Activated CD4-positive, alpha-beta T cell treated with anti-CD3 and anti-CD28 coated beads for 36 hours (primary cell): ENCODE data around the gene TPM1. TPM values are rescaled to one million over a fixed set of nuclear protein-coding genes. Genes with fewer than 3 reads are reported as not detected.
A peak's percentile ranks its signal among the peaks of the same experiment; 100 is the strongest.

ENCODE experiments used
- ATAC-seq: fragments of 200-7000 bp; cut with Tn5 transposase; one replicate; pipeline ENCODE4 v1.10.0; 2021; ENCODE audit warnings: mild to moderate bottlenecking, moderate library complexity
- CTCF ChIA-PET: fragments of 350-600 bp; sonication (Branson Sonifier 250); formaldehyde crosslinking; loops from one replicate; lab custom pipeline; 2021; ENCODE audit warnings: antibody characterized with exemption; lab: Charles Lee
- POLR2A ChIA-PET: fragments of 350-600 bp; sonication (Branson Sonifier 250); formaldehyde crosslinking; loops from one replicate; lab custom pipeline; 2021; ENCODE audit warnings: antibody characterized with exemption, inconsistent platforms; lab: Charles Lee
- DNase-seq: peaks from one replicate; pipeline ENCODE4 v3.0.0-alpha.2; 2020
- H3K27ac Mint-ChIP-seq: one replicate; pipeline ENCODE4 v1.8.0; 2021; ENCODE audit warnings: mixed read lengths
- H3K27me3 Mint-ChIP-seq: one replicate; pipeline ENCODE4 v1.8.0; 2021; ENCODE audit warnings: mixed read lengths
- H3K36me3 Mint-ChIP-seq: one replicate; pipeline ENCODE4 v1.8.0; 2021; ENCODE audit warnings: low read depth, mixed read lengths
- H3K4me1 Mint-ChIP-seq: one replicate; pipeline ENCODE4 v1.8.0; 2021; ENCODE audit warnings: mixed read lengths
- H3K4me3 Mint-ChIP-seq: one replicate; pipeline ENCODE4 v1.8.0; 2021; ENCODE audit warnings: mild to moderate bottlenecking, moderate library complexity, mixed read lengths
- H3K9me3 Mint-ChIP-seq: one replicate; pipeline ENCODE4 v1.8.0; 2021; ENCODE audit warnings: low read depth, mixed read lengths
- intact Hi-C, 2 experiments: fragments of 100-400 bp; cut with DNase I in 1 of 2; cut with micrococcal nuclease in 1 of 2; formaldehyde crosslinking; loops; one replicate each; pipeline versions ENCODE4 v1.14.2 to v1.15.1; 2022 to 2024; cut with DNase I, micrococcal nuclease
- total RNA-seq, 2 experiments: library from RNA; stranded (reverse); gene quantifications; one replicate each; pipeline ENCODE4 v1.2.3, GENCODE V29; 2021

Gene TPM1
- total RNA-seq, 2 experiments from 2014 or later: 7.6 to 8.9 TPM

GRCh38 chr15:63048776-63049665 is 6.5 kb downstream of the TPM1 start:
- H3K4me3 Mint-ChIP-seq: peak overlapping the region; percentile 84
- ATAC-seq (peak; percentile 42), DNase-seq (peak; percentile 68)
- ChIA-PET POLR2A (no interaction called here), CTCF (interaction anchor here (0.6 to 4.2 kb wide), 26 partner anchors 8 to 505 kb away, joined by 3 to 61 read pairs (median 4); partner anchors contain the start of gene RPS27L)
- peaks cover 32% of the 10 kb centered on the region for H3K27me3 Mint-ChIP-seq
- peak overlapping the region; percentile 74 for H3K27ac Mint-ChIP-seq
- no peaks in the 10 kb centered on the region for H3K9me3 Mint-ChIP-seq
- intact Hi-C loops: loop anchor here (1.0 to 10.0 kb wide), 11 partner anchors 44 to 987 kb away; partner anchors contain the start of genes LACTB (in 2 of the 2), APH1B (in 1 of the 2), RAB8B (in 1 of the 2) and TLN2 (in 1 of the 2)
- H3K4me1 Mint-ChIP-seq: peaks cover 16% of the 10 kb centered on the region
- H3K36me3 Mint-ChIP-seq: no peaks in the 10 kb centered on the region

DNA sequence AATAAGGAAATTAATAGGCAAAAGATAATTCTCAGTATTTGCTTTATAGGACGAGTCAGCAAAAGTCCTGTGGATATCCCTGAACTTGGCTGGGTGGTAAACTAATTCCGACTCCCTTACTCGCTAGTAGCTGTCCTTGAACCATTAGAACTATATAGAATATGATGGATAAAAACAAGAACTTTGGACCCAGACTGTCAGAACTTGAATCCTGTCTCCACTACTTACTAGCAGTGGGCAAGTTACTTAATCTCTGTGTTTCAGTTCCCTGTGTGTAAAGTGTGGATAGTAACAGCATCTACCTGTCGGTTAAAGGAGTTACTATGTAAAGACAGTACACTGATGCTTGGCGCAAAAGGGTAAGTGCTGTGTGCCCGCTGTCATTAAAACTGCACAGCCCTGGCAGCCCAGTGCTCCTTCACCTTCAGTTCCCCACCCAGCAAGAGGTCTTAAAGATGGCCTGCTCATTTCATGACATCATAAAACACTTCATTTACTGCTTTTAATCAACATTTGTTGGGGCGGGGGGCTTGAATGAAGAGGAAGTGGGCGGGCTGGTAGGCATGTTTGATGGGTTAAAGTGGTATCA is 7.3 kb downstream of the TPM1 start:
- DNase-seq (no peak), ATAC-seq (no peak)
- intact Hi-C loops: loop anchor here (2.0 to 10.0 kb wide), 5 partner anchors 71 to 988 kb away; partner anchors contain the start of genes LACTB (in 1 of the 2) and VPS13C (in 1 of the 2)
- no peak overlapping the region for H3K27ac Mint-ChIP-seq
- CTCF ChIA-PET: interaction anchor here (1.5 to 4.2 kb wide), 3 partner anchors 11 to 182 kb away, joined by 3 to 61 read pairs (median 16); no protein-coding TSS in a partner anchor
- peaks cover 24% of the 10 kb centered on the region for H3K27me3 Mint-ChIP-seq
- POLR2A ChIA-PET: no interaction called here
- no peaks in the 10 kb centered on the region for H3K9me3 Mint-ChIP-seq
- H3K36me3 Mint-ChIP-seq: no peaks in the 10 kb centered on the region
- H3K4me1 Mint-ChIP-seq: peaks cover 19% of the 10 kb centered on the region
- no peak overlapping the region for H3K4me3 Mint-ChIP-seq

DNA sequence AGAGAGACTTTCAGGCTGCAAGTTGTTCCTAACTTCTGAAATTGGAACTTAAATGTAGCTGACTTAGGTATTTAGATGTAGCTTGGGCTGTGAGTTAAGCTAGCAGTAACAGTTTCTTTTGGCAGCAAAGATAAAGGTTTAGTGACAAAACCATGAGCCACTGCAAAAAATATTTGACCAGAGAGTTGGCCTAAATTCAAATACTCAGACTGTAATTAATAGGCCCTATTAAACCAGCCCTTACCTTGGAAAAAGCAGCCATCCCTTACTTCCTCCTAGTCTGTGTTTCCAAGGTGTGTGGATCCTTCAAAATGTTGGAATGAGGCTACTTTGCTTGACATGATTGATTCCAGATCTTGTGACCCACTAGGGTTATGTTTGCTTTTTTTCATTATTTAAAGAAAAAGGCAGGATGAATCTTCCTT is 8.2 kb downstream of the TPM1 start:
- ATAC-seq (no peak), DNase-seq (no peak)
- intact Hi-C loops: no loop called here
- POLR2A ChIA-PET: no interaction called here
- H3K36me3 Mint-ChIP-seq: no peaks in the 10 kb centered on the region
- no peak overlapping the region for H3K27ac Mint-ChIP-seq
- no peak overlapping the region for H3K4me3 Mint-ChIP-seq
- peaks cover 15% of the 10 kb centered on the region for H3K27me3 Mint-ChIP-seq
- CTCF ChIA-PET: interaction anchor here (0.7 to 1.5 kb wide), 2 partner anchors 11 to 52 kb away, joined by 3 read pairs; no protein-coding TSS in a partner anchor
- peaks cover 19% of the 10 kb centered on the region for H3K4me1 Mint-ChIP-seq
- no peaks in the 10 kb centered on the region for H3K9me3 Mint-ChIP-seq

DNA sequence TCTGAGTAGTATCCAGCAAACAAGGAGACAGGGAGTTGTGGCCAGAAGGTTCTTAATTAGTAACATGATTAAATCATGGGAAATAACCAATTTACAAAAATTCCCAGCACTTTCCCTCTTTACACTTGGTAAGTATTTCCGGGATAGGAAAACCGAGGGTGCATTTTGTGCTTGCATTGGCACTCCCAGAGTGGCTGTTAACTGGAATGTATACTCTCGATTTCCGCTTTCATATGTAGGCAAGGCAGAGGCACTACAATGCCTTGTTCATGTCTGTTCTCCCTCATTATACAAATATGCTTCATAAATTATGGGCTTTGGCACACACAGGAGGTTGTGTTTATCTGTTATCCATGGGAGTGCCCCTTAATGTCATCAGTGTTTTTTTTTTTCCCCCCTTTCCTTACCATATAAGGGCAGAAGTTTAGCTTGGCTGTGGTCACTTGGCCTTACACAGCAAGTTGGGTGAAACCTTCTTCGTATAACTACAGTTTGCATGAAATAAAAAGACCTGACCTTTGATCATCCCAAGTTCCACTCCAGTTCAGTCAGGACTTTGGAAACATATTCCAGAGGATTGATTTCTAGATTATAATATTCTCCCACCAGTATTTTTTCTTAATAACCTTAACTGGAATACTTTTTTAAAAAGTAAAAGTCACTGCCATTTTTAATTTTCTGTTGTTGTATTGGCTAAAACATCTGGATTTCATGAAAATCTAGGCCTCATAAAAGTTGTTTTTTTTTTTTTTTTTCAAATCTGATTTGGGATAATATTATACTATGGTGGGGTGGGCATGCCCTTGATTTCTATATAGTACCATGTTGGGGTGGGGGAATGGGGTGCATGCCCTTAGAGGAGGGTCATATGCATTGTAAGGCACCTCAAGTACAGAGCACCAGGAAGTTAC is 8.9 kb downstream of the TPM1 start:
- H3K27ac Mint-ChIP-seq: no peak overlapping the region
- no peak overlapping the region for H3K4me3 Mint-ChIP-seq
- ATAC-seq: no peak
- ChIA-PET CTCF (interaction anchor here (0.7 to 1.5 kb wide), 2 partner anchors 12 to 51 kb away, joined by 3 read pairs; no protein-coding TSS in a partner anchor), POLR2A (no interaction called here)
- H3K9me3 Mint-ChIP-seq: no peaks in the 10 kb centered on the region
- intact Hi-C loops: no loop called here
- H3K36me3 Mint-ChIP-seq: no peaks in the 10 kb centered on the region
- H3K27me3 Mint-ChIP-seq: peaks cover 10% of the 10 kb centered on the region
- H3K4me1 Mint-ChIP-seq: peaks cover 19% of the 10 kb centered on the region
- DNase-seq: no peak

DNA sequence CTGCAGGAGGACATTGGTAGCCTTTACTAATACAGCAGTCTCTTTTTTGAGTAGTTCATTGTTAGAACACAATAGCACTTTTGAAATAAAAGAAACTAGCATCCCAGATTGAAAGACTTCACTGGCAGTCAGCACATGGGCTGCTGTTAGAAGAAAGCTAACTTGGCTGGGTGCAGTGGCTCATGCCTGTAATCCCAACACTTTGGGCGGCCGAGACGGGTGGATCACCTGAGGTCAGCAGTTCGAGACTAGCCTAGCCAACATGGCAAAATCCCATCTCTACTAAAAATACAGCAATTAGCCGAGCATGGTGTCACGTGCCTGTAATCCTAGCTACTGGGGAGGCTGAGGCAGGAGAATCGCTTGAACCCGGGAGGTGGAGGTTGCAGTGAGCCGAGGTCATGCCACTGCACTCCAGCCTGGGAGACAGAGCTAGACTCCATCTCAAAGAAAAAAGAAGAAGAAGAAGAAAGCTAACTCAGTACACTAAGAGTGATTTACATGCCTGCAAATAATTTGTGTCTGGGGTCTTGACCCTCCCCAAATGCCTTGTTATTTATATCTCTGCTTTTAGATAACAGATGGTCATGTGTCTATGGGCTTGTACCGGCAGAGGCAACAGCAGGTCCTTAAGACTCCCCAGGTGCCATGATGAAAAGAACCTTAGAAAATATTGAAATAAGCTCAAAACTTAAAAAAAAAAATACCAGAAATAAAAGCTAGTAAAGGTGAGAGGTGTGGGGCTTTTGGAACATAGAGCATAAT is 9.7 kb downstream of the TPM1 start:
- CTCF ChIA-PET: interaction anchor here (0.6 to 1.0 kb wide), 3 partner anchors 57 to 139 kb away, joined by 3 to 4 read pairs (median 3); no protein-coding TSS in a partner anchor
- H3K4me1 Mint-ChIP-seq: peaks cover 19% of the 10 kb centered on the region
- POLR2A ChIA-PET: no interaction called here
- H3K27ac Mint-ChIP-seq: no peak overlapping the region
- ATAC-seq (no peak), DNase-seq (no peak)
- peaks cover 3% of the 10 kb centered on the region for H3K36me3 Mint-ChIP-seq
- intact Hi-C loops: no loop called here
- H3K4me3 Mint-ChIP-seq: no peak overlapping the region
- no peaks in the 10 kb centered on the region for H3K9me3 Mint-ChIP-seq
- peaks cover 2% of the 10 kb centered on the region for H3K27me3 Mint-ChIP-seq

DNA sequence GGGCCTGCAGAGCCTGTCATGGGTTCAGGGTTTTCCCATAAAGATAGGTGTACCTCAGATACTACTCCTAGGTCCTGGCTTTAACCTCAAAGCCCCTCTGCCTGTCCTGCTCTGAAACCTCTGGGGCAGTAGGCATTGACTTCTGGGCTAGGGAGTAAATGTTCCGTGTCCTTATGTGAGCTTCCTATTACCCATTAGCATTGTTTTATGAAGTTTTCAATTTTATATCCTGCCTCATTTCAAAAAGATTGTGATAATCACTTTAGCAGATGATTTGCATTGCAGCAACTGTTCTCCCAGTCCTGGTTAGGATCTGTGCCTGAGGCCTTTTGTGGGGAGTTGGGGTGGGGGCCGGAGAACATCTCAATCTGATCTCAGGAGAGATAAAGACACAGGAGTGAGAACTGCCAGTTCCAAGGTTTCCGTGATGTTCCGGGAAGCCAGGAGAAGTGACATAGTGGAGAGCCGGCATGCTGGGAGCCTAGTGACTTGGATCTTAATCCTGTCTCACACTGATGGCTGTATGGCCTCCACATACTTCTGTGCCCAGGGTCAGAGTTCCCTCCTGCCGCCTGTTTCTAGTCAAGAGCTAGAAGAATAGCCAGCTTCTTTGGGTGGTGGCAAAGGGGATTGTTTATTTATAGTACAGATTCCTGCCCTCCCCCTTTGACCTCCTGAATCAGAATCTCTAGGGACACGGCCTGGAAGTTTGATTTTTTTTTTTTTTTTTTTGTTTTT is 10.6 kb downstream of the TPM1 start:
- peaks cover 13% of the 10 kb centered on the region for H3K4me1 Mint-ChIP-seq

DNA sequence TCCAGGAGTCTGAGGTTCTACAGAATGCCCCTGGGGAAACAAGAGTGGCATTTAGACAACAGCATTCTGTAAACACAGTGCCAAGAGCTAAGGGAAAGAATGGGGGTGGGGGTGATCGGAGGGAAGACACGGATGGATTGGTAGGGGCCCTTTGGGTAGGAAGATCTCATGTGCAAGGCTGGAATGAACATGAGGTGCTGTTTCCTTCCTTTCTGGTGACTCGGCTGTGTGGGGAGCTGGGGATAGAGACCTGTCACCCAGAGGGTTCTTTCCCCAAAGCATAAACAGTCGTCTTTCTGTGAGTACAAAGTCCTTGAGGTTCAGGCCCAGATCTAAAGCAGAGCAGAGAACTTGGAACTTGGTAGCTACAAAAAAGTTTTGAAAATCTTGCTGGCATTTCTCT is 11.7 kb downstream of the TPM1 start:
- intact Hi-C loops: no loop called here
- H3K4me1 Mint-ChIP-seq: peaks cover 11% of the 10 kb centered on the region
- ChIA-PET POLR2A (no interaction called here), CTCF (interaction anchor here (0.9 kb wide), 1 partner anchor 40 kb away, joined by 3 read pairs; no protein-coding TSS in a partner anchor)
- ATAC-seq (no peak), DNase-seq (no peak)
- H3K36me3 Mint-ChIP-seq: peaks cover 6% of the 10 kb centered on the region
- no peaks in the 10 kb centered on the region for H3K27me3 Mint-ChIP-seq
- no peak overlapping the region for H3K27ac Mint-ChIP-seq
- no peak overlapping the region for H3K4me3 Mint-ChIP-seq
- H3K9me3 Mint-ChIP-seq: no peaks in the 10 kb centered on the region

More for the DNA sequence above, 10.6 kb downstream of the TPM1 start:
- DNase-seq: no peak
- Mint-ChIP-seq H3K9me3 (no peaks in the 10 kb centered on the region), H3K27ac (no peak overlapping the region), H3K36me3 (peaks cover 6% of the 10 kb centered on the region), H3K27me3 (no peaks in the 10 kb centered on the region), H3K4me3 (no peak overlapping the region)
- no peak for ATAC-seq
- intact Hi-C loops: no loop called here
- ChIA-PET POLR2A (no interaction called here), CTCF (interaction anchor here (0.6 to 1.0 kb wide), 2 partner anchors 56 to 138 kb away, joined by 3 to 4 read pairs; no protein-coding TSS in a partner anchor)

GRCh38 chr15:63054985-63055384 is 12.4 kb downstream of the TPM1 start:
- CTCF ChIA-PET: interaction anchor here (0.9 kb wide), 1 partner anchor 39 kb away, joined by 3 read pairs; no protein-coding TSS in a partner anchor
- POLR2A ChIA-PET: no interaction called here
- DNase-seq (no peak), ATAC-seq (no peak)
- no peaks in the 10 kb centered on the region for H3K27me3 Mint-ChIP-seq
- no peak overlapping the region for H3K27ac Mint-ChIP-seq
- no peak overlapping the region for H3K4me3 Mint-ChIP-seq
- peaks cover 5% of the 10 kb centered on the region for H3K4me1 Mint-ChIP-seq
- H3K36me3 Mint-ChIP-seq: peaks cover 8% of the 10 kb centered on the region
- H3K9me3 Mint-ChIP-seq: no peaks in the 10 kb centered on the region
- intact Hi-C loops: no loop called here

DNA sequence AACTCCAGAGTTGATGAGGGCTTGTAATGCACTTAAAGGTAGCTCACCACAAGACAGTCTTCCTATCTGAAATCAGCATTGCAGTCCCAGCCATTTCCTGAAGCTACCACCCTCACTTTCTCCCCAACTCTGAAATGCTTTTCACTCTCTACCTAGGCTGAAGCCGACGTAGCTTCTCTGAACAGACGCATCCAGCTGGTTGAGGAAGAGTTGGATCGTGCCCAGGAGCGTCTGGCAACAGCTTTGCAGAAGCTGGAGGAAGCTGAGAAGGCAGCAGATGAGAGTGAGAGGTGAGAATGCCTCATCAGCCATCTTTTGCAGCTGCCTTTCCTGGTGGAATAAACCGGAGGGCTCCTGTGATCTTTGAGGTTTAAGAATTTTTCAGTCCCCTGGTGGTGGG is 14.3 kb downstream of the TPM1 start:
- Mint-ChIP-seq H3K36me3 (peaks cover 12% of the 10 kb centered on the region), H3K27ac (no peak overlapping the region), H3K9me3 (no peaks in the 10 kb centered on the region), H3K4me3 (no peak overlapping the region), H3K4me1 (peaks cover 5% of the 10 kb centered on the region), H3K27me3 (no peaks in the 10 kb centered on the region)
- CTCF ChIA-PET: interaction anchor here (0.6 to 2.1 kb wide), 4 partner anchors 9 to 37 kb away, joined by 3 to 11 read pairs (median 5); no protein-coding TSS in a partner anchor
- POLR2A ChIA-PET: no interaction called here
- ATAC-seq (no peak), DNase-seq (no peak)
- intact Hi-C loops: no loop called here
